PC-3 (cell line): ENCODE data around the gene SNX13.

Experiments
- EZH2 ChIP-seq: fragments of 300-600 bp; sonication (generic); IDR thresholded peaks from one replicate; pipeline ENCODE4 v1.6.1; 2017; ENCODE audit warnings: antibody characterized with exemption, mild to moderate bottlenecking, low read length; ENCODE audit not compliant: unreplicated experiment
- EZH2phosphoT487 ChIP-seq: fragments of 300-600 bp; sonication (generic); IDR thresholded peaks from 2 replicates; pipeline ENCODE4 v1.6.1; 2018; ENCODE audit warnings: mild to moderate bottlenecking, antibody characterized with exemption, low read length, borderline replicate concordance

DNA sequence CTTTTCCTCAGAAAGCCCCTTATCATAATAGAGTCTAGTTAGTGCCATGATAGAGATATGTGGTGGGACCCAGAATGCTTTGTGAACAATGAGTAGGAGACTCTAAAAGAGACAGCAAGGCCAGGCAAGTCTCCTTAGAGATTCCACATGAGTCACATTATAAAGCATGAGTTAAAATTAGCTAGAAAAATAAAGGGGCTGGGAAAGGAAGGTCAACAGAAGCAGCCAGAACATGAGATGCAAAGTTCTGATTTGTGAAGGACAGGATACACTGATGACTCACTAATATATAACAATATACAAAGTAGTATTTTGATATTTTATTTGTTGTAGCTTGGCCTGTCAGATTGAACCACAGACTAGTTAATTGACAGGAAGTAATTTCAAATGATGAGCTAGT lies 25.3 kb upstream of the SNX13 start:
- TF ChIP-seq EZH2phosphoT487 (no peak), EZH2 (no peak)
